Upper lobe of left lung (tissue), 4 donors: Measurements from ENCODE around the gene PLGRKT.

ENCODE experiments used
- EP300 ChIP-seq, 4 donors: sonication (generic); formaldehyde crosslinking; IDR thresholded peaks; one replicate each; pipeline ENCODE4 v1.5.1; 2017; ENCODE audit warnings: antibody characterized with exemption in 4 of 4, control low read depth in 2 of 4
- POLR2A ChIP-seq, 4 donors: fragments of 450-650 bp; IDR thresholded peaks; one replicate each; pipeline ENCODE4 v1.5.1; 2016 to 2017; ENCODE audit warnings: antibody characterized with exemption in 4 of 4, mild to moderate bottlenecking in 2 of 4
- POLR2AphosphoS5 ChIP-seq, 2 donors: sonication (generic); formaldehyde crosslinking; IDR thresholded peaks; one replicate each; pipeline ENCODE4 v1.5.1; 2017; ENCODE audit warnings: antibody characterized with exemption in 2 of 2
- TF ChIP-seq, protein P1 (sequence below), 6 experiments: fragments of 450-650 bp in 4 of 6; fragments of 200-600 bp in 2 of 6; sonication (generic) in 2 of 6; IDR thresholded peaks; one replicate each; pipeline ENCODE4 v1.5.1; 2016 to 2019; ENCODE audit warnings: antibody characterized with exemption in 6 of 6

DNA sequence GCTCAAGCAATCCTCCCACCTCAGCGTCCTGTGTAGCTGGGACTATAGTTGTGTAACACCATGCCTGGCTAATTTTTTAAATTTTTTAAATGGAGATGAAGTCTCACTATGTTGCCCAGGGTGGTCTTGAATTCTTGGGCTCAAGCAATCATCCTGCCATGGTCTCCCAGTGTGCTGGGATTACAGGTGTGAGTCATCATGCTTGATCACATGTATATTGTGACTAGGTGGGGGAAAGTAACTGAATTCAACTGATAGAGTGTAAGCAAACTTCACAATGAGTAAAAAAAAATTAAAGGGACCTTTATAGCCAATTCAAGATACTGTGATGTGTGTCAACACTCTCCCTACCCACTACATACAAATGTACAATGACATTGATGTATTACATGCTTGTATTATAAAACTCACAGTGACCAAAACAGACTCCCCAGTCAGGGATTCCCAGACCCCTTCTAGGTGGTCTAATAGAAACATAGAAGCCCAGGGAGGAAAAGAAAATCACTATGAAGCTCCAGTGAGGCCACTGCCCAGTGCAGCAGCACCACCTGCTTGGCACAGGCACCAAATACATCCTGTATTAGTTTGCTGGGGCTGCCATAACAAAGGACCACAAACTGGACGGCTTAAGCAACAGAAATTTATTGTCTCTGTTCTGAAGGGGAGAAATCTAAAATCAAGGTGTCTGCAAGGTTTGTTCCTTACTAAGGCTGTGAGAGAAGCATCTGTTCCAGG is 8.8 kb downstream of the PLGRKT start:
- TF ChIP-seq, protein P1, sequence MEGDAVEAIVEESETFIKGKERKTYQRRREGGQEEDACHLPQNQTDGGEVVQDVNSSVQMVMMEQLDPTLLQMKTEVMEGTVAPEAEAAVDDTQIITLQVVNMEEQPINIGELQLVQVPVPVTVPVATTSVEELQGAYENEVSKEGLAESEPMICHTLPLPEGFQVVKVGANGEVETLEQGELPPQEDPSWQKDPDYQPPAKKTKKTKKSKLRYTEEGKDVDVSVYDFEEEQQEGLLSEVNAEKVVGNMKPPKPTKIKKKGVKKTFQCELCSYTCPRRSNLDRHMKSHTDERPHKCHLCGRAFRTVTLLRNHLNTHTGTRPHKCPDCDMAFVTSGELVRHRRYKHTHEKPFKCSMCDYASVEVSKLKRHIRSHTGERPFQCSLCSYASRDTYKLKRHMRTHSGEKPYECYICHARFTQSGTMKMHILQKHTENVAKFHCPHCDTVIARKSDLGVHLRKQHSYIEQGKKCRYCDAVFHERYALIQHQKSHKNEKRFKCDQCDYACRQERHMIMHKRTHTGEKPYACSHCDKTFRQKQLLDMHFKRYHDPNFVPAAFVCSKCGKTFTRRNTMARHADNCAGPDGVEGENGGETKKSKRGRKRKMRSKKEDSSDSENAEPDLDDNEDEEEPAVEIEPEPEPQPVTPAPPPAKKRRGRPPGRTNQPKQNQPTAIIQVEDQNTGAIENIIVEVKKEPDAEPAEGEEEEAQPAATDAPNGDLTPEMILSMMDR (IDR thresholded peaks at IDR 0.05): no peak
- TF ChIP-seq EP300 (IDR thresholded peaks at IDR 0.05) (no peak), POLR2A (IDR thresholded peaks at IDR 0.05) (no peak), POLR2AphosphoS5 (IDR thresholded peaks at IDR 0.05) (no peak)
